HG02763 (cell line): Measurements from ENCODE around the gene UBAC1.
"Not testable (repeated sequence)": the region's sequence is repeated elsewhere in the genome, so short reads cannot be mapped to it uniquely, and the experiment has no call there.

ENCODE experiments used
- ATAC-seq: cut with Tn5 transposase; IDR thresholded peaks from one replicate; pipeline ENCODE4 v1.9.1; 2021; ENCODE audit warnings: mild to moderate bottlenecking, moderate library complexity; ENCODE audit not compliant: unreplicated experiment

Gene UBAC1

GRCh38 chr9:135903786-135904520 is 57.2 kb downstream of the UBAC1 start:
- ATAC-seq: no peak

- ATAC-seq: no peak
Observed at GRCh38 chr9:135903358-135903656, 57.9 kb downstream of the UBAC1 start.

GRCh38 chr9:135902655-135903357 is 58.4 kb downstream of the UBAC1 start:
- ATAC-seq: no peak

GRCh38 chr9:135901826-135902225 is 59.3 kb downstream of the UBAC1 start:
- no peak for ATAC-seq

GRCh38 chr9:135901031-135901758 is 60.0 kb downstream of the UBAC1 start:
- ATAC-seq: no peak

- no peak for ATAC-seq
Observed at GRCh38 chr9:135898634-135899407, 62.4 kb downstream of the UBAC1 start.

GRCh38 chr9:135896626-135897025 is 64.5 kb downstream of the UBAC1 start:
- ATAC-seq: no peak

GRCh38 chr9:135896205-135896604 is 65.0 kb downstream of the UBAC1 start:
- no peak for ATAC-seq

- ATAC-seq: no peak
Observed at GRCh38 chr9:135895202-135895848, 65.8 kb downstream of the UBAC1 start.

- no peak for ATAC-seq
Observed at GRCh38 chr9:135893104-135893503, 68.1 kb downstream of the UBAC1 start.

- not testable (repeated sequence) for ATAC-seq
Observed at GRCh38 chr9:135892327-135892726, 68.8 kb downstream of the UBAC1 start.

- ATAC-seq: no peak
Observed at GRCh38 chr9:135891027-135891631, 70.0 kb downstream of the UBAC1 start.

- ATAC-seq: no peak
Observed at GRCh38 chr9:135890190-135891026, 70.8 kb downstream of the UBAC1 start.

- no peak for ATAC-seq
Observed at GRCh38 chr9:135889564-135890189, 71.5 kb downstream of the UBAC1 start.

GRCh38 chr9:135888766-135889394 is 72.3 kb downstream of the UBAC1 start:
- ATAC-seq: no peak

- ATAC-seq: no peak
Observed at GRCh38 chr9:135888126-135888765, 72.9 kb downstream of the UBAC1 start.

GRCh38 chr9:135887585-135888050 is 73.6 kb downstream of the UBAC1 start:
- ATAC-seq: no peak

- ATAC-seq: no peak
Observed at GRCh38 chr9:135887021-135887507, 74.1 kb downstream of the UBAC1 start.
